GM23338 (cell line): ENCODE measurements around the gene IKZF1. TPM values are rescaled to one million over a fixed set of nuclear protein-coding genes. Genes with fewer than 3 reads are reported as not detected.

Source experiments
- ATAC-seq: fragments of 200-7000 bp; cut with Tn5 transposase; 3 replicates; pipeline ENCODE4 v1.9.1; 2020
- DNase-seq: peaks from one replicate; pipeline ENCODE4 v3.0.0-alpha.2; 2015; ENCODE audit warnings: low spot score
- H2AFZ ChIP-seq: fragments of 200-600 bp; sonication (generic); 2 replicates; pipeline ENCODE4 v1.8.0; 2016; ENCODE audit warnings: antibody characterized with exemption, mild to moderate bottlenecking, moderate library complexity
- H3F3A ChIP-seq: fragments of 200-600 bp; sonication (generic); replicated peaks from 2 replicates; pipeline ENCODE4 v1.8.0; 2017; ENCODE audit warnings: antibody characterized with exemption, mixed run types, low read depth
- H3K27ac ChIP-seq: fragments of 200-600 bp; sonication (generic); 2 replicates; pipeline ENCODE4 v1.6.1; 2016; ENCODE audit warnings: low read depth
- H3K27me3 ChIP-seq: fragments of 200-600 bp; sonication (generic); 2 replicates; pipeline ENCODE4 v1.8.0; 2016; ENCODE audit warnings: mild to moderate bottlenecking, mixed run types, moderate library complexity; ENCODE audit not compliant: insufficient read depth
- H3K36me3 ChIP-seq: fragments of 200-600 bp; sonication (generic); 2 replicates; pipeline ENCODE4 v1.8.0; 2016; ENCODE audit warnings: mild to moderate bottlenecking; ENCODE audit not compliant: insufficient read depth
- H3K4me1 ChIP-seq: fragments of 200-600 bp; sonication (generic); 2 replicates; pipeline ENCODE4 v1.8.0; 2016; ENCODE audit warnings: mild to moderate bottlenecking, moderate library complexity; ENCODE audit not compliant: insufficient read depth
- H3K4me2 ChIP-seq: fragments of 200-600 bp; sonication (generic); 2 replicates; pipeline ENCODE4 v1.7.1; 2017; ENCODE audit warnings: mixed run types
- H3K4me3 ChIP-seq: fragments of 200-600 bp; sonication (generic); 2 replicates; pipeline ENCODE4 v1.6.1; 2016; ENCODE audit warnings: mixed run types
- H3K79me2 ChIP-seq: fragments of 200-600 bp; sonication (generic); replicated peaks from 2 replicates; pipeline ENCODE4 v1.8.0; 2017; ENCODE audit warnings: mild to moderate bottlenecking; ENCODE audit not compliant: insufficient read depth
- H3K9me2 ChIP-seq: fragments of 200-600 bp; sonication (generic); 2 replicates; pipeline ENCODE4 v1.8.0; 2017; ENCODE audit not compliant: insufficient read depth
- H4K20me1 ChIP-seq: fragments of 200-600 bp; sonication (generic); replicated peaks from 2 replicates; pipeline ENCODE4 v1.8.0; 2017; ENCODE audit warnings: mild to moderate bottlenecking; ENCODE audit not compliant: insufficient read depth
- H3K27ac Mint-ChIP-seq: 2 replicates; pipeline ENCODE4 v1.8.0; 2020; ENCODE audit warnings: inconsistent platforms, mild to moderate bottlenecking, moderate library complexity, mixed read lengths
- H3K27me3 Mint-ChIP-seq: 3 replicates; pipeline ENCODE4 v1.8.0; 2022; ENCODE audit warnings: low read depth, mild to moderate bottlenecking, moderate library complexity, mixed read lengths, inconsistent platforms; ENCODE audit not compliant: insufficient read depth, poor library complexity
- H3K36me3 Mint-ChIP-seq: 3 replicates; pipeline ENCODE4 v1.8.0; 2021; ENCODE audit warnings: low read depth, mild to moderate bottlenecking, inconsistent platforms, moderate library complexity, mixed read lengths
- H3K4me1 Mint-ChIP-seq: 3 replicates; pipeline ENCODE4 v1.8.0; 2020; ENCODE audit warnings: mild to moderate bottlenecking, inconsistent platforms, mixed read lengths
- H3K4me3 Mint-ChIP-seq: 3 replicates; pipeline ENCODE4 v1.8.0; 2021; ENCODE audit warnings: moderate library complexity, mild to moderate bottlenecking, inconsistent platforms, mixed read lengths
- H3K9me3 Mint-ChIP-seq: 3 replicates; pipeline ENCODE4 v1.8.0; 2020; ENCODE audit warnings: moderate library complexity, mild to moderate bottlenecking, inconsistent platforms, mixed read lengths
- CREB1 ChIP-seq: fragments of 250-450 bp; sonication (Bioruptor Pico); IDR thresholded peaks from 2 replicates; pipeline ENCODE4 v1.5.0; 2020; ENCODE audit warnings: low read depth, mild to moderate bottlenecking, moderate library complexity
- CTCF ChIP-seq, 2 experiments: fragments of 200-600 bp in 1 of 2; sonication (generic) in 1 of 2; conservative IDR thresholded peaks; 2 replicates each; pipeline versions ENCODE4 v1.5.1 to v1.6.1; 2016 to 2017; ENCODE audit warnings: antibody characterized with exemption in 2 of 2, low read depth in 2 of 2, mild to moderate bottlenecking in 2 of 2, moderate library complexity in 1 of 2
- ETS1 ChIP-seq: IDR thresholded peaks from 2 replicates; pipeline ENCODE4 v1.6.1; 2016; ENCODE audit warnings: antibody characterized with exemption
- EZH2 ChIP-seq: fragments of 200-600 bp; sonication (generic); IDR thresholded peaks from one replicate; pipeline ENCODE4 v1.8.0; 2017; ENCODE audit warnings: antibody characterized with exemption, mild to moderate bottlenecking, low read depth; ENCODE audit not compliant: unreplicated experiment
- EZH2phosphoT487 ChIP-seq: fragments of 200-600 bp; sonication (generic); IDR thresholded peaks from one replicate; pipeline ENCODE4 v1.8.1; 2018; ENCODE audit warnings: antibody characterized with exemption; ENCODE audit not compliant: unreplicated experiment
- JUNB ChIP-seq: IDR thresholded peaks from one replicate; pipeline ENCODE4 v1.6.1; 2016; ENCODE audit warnings: antibody characterized with exemption; ENCODE audit not compliant: unreplicated experiment
- POLR2AphosphoS5 ChIP-seq: IDR thresholded peaks from 2 replicates; pipeline ENCODE4 v1.6.1; 2016; ENCODE audit warnings: antibody characterized with exemption, low read depth
- REST ChIP-seq: IDR thresholded peaks from one replicate; pipeline ENCODE4 v1.6.1; 2018; ENCODE audit warnings: antibody characterized with exemption; ENCODE audit not compliant: unreplicated experiment
- STAT1 ChIP-seq: IDR thresholded peaks from one replicate; pipeline ENCODE4 v1.6.1; 2016; ENCODE audit warnings: antibody characterized with exemption; ENCODE audit not compliant: unreplicated experiment
- ZNF114 ChIP-seq: fragments of 250-450 bp; sonication (Bioruptor Pico); IDR thresholded peaks from 2 replicates; pipeline ENCODE4 v1.5.0; 2020; ENCODE audit warnings: mild to moderate bottlenecking, moderate library complexity
- ZNF331 ChIP-seq: fragments of 250-450 bp; sonication (Bioruptor Pico); IDR thresholded peaks from 2 replicates; pipeline ENCODE4 v1.5.0; 2020; ENCODE audit warnings: low read depth, mild to moderate bottlenecking, moderate library complexity
- polyA plus RNA-seq: library from polyadenylated mRNA; unstranded; fragments of >200 nt; fragmentation: Nextera tagmentation; extraction: Ambion mirVana; gene quantifications from 2 replicates; pipeline ENCODE4 v1.2.1, GENCODE V29; 2016
- total RNA-seq: library from RNA; depleted of rRNA; stranded (reverse); fragments of >200 nt; shearing (Covaris generic); gene quantifications from 2 replicates; pipeline ENCODE4 v1.2.3, GENCODE V29; 2014

Gene IKZF1
- total and polyA plus RNA-seq, 2 experiments from 2014 or later: 0.57 to 1.8 TPM

GRCh38 chr7:50449881-50450589 lies 145.5 kb downstream of the IKZF1 start, which contains the start of gene FIGNL1:
Gene FIGNL1 (minus strand): TSS chr7:50450350. CDS start chr7:50447287, 3,063 bp downstream.
- Histone ChIP-seq H3K4me1 (peaks cover 9% of the 10 kb centered on the region), H4K20me1 (no peaks in the 10 kb centered on the region), H3K36me3 (no peaks in the 10 kb centered on the region), H3K79me2 (no peaks in the 10 kb centered on the region), H3K27me3 (peaks cover 19% of the 10 kb centered on the region), H3K9me2 (no peaks in the 10 kb centered on the region; the same call in 1 of the 2 replicates), H3F3A (peaks cover 5% of the 10 kb centered on the region; the same call in 1 of the 2 replicates), H3K4me3 (peak within 1 kb of the TSS; percentile 66), H3K4me2 (peak within 1 kb of the TSS; percentile 94), H2AFZ (peak within 1 kb of the TSS; percentile 100), H3K27ac (no peak within 1 kb of the TSS)
- ATAC-seq (peak; percentile 89), DNase-seq (peak; percentile 75)
- peak; percentile 52 for TF ChIP-seq POLR2AphosphoS5
- peak; percentile 70 for TF ChIP-seq CREB1 (CRISPR knock-in tag)
- TF ChIP-seq CTCF (conservative IDR thresholded peaks at IDR 0.05; ENCODE audit: low read depth in 2 of 2): no peak
- peaks cover 10% of the 10 kb centered on the region; the same call in 2 of the 3 replicates for H3K4me1 Mint-ChIP-seq
- H3K27ac Mint-ChIP-seq: no peak within 1 kb of the TSS
- H3K27me3 Mint-ChIP-seq: peaks cover 8% of the 10 kb centered on the region
- H3K36me3 Mint-ChIP-seq: peaks cover 12% of the 10 kb centered on the region
- H3K4me3 Mint-ChIP-seq: peak within 1 kb of the TSS; percentile 80
- H3K9me3 Mint-ChIP-seq: no peaks in the 10 kb centered on the region

- Mint-ChIP-seq H3K36me3 (peaks cover 12% of the 10 kb centered on the region), H3K4me3 (peak overlapping the region; percentile 80), H3K27ac (no peak overlapping the region), H3K27me3 (peaks cover 8% of the 10 kb centered on the region), H3K4me1 (peaks cover 10% of the 10 kb centered on the region; the same call in 2 of the 3 replicates), H3K9me3 (no peaks in the 10 kb centered on the region)
- Histone ChIP-seq H3K4me1 (peaks cover 9% of the 10 kb centered on the region), H3F3A (peaks cover 5% of the 10 kb centered on the region; the same call in 1 of the 2 replicates), H3K27me3 (peaks cover 19% of the 10 kb centered on the region), H3K4me2 (peak overlapping the region; percentile 94), H3K79me2 (no peaks in the 10 kb centered on the region), H3K27ac (no peak overlapping the region), H4K20me1 (no peaks in the 10 kb centered on the region), H2AFZ (peak overlapping the region; percentile 100), H3K9me2 (no peaks in the 10 kb centered on the region; the same call in 1 of the 2 replicates), H3K4me3 (peak overlapping the region; percentile 66), H3K36me3 (no peaks in the 10 kb centered on the region)
- DNase-seq (peak; percentile 56), ATAC-seq (peak; percentile 61)
- no peak for TF ChIP-seq JUNB
- TF ChIP-seq ZNF331 (CRISPR knock-in tag): no peak
- no peak for TF ChIP-seq ETS1
- TF ChIP-seq STAT1: no peak
- TF ChIP-seq EZH2phosphoT487: no peak
- TF ChIP-seq CTCF (conservative IDR thresholded peaks at IDR 0.05; ENCODE audit: low read depth in 2 of 2): no peak
- no peak for TF ChIP-seq POLR2AphosphoS5
- TF ChIP-seq CREB1 (CRISPR knock-in tag): no peak
- TF ChIP-seq EZH2: no peak
- TF ChIP-seq REST: no peak
- TF ChIP-seq ZNF114 (CRISPR knock-in tag): no peak
Observed at GRCh38 chr7:50450590-50451032, 146.1 kb downstream of the IKZF1 start.
